ENCODE data around the gene EPG5. TPM values are rescaled to one million over a fixed set of nuclear protein-coding genes. Genes with fewer than 3 reads are reported as not detected.
"Not testable (repeated sequence)": the region's sequence is repeated elsewhere in the genome, so short reads cannot be mapped to it uniquely, and the experiment has no call there.

Gene EPG5
- total RNA-seq, 1 donor from 2014 or later = 29.0 TPM

GRCh38 chr18:45830917-45831316 lies 136.2 kb downstream of the EPG5 start:
- H3K27ac Mint-ChIP-seq (ENCODE audit: unreplicated experiment) = no peak overlapping the region
- Histone ChIP-seq H3K27ac (ENCODE audit: low read depth, low read length) (no peak overlapping the region), H3K4me3 (ENCODE audit: insufficient read depth, low read depth, low read length) (no peak overlapping the region), H3K36me3 (ENCODE audit: insufficient read depth, low read length) (no peaks in the 10 kb centered on the region), H3K79me2 (ENCODE audit: insufficient read depth, low read length) (no peaks in the 10 kb centered on the region), H3K9me3 (ENCODE audit: insufficient read depth, low read depth, low read length) (no peaks in the 10 kb centered on the region), H2AFZ (ENCODE audit: low read depth, low read length) (no peak overlapping the region), H3K4me2 (ENCODE audit: low read length) (no peak overlapping the region), H3K4me1 (ENCODE audit: insufficient read depth, low read length) (peaks cover 27% of the 10 kb centered on the region), H3K9ac (ENCODE audit: low read length) (no peak overlapping the region), H4K20me1 (ENCODE audit: insufficient read depth, low read length) (no peaks in the 10 kb centered on the region), H3K27me3 (ENCODE audit: insufficient read depth, low read length) (no peaks in the 10 kb centered on the region)
- no peak for FAIRE-seq
- TF ChIP-seq EZH2 (IDR thresholded peaks at IDR 0.05; ENCODE audit: insufficient read depth, low read length) = no peak
- no peak for DNase-seq (ENCODE audit: low read depth)
- peaks cover 14% of the 10 kb centered on the region for H3K4me1 Mint-ChIP-seq (ENCODE audit: low read depth, unreplicated experiment)
- H3K36me3 Mint-ChIP-seq (ENCODE audit: low read depth, unreplicated experiment) = no peaks in the 10 kb centered on the region
- no peaks in the 10 kb centered on the region for H3K9me3 Mint-ChIP-seq (ENCODE audit: unreplicated experiment)
- H3K27me3 Mint-ChIP-seq (ENCODE audit: low read depth, unreplicated experiment) = peaks cover 25% of the 10 kb centered on the region
- H3K4me3 Mint-ChIP-seq (ENCODE audit: unreplicated experiment) = no peak overlapping the region

- no peak overlapping the region for H2AFZ ChIP-seq (ENCODE audit: low read depth, low read length)
- no peak overlapping the region for H3K27ac ChIP-seq (ENCODE audit: low read depth, low read length)
- Mint-ChIP-seq H3K4me1 (ENCODE audit: low read depth, unreplicated experiment) (peaks cover 14% of the 10 kb centered on the region), H3K27me3 (ENCODE audit: low read depth, unreplicated experiment) (peaks cover 16% of the 10 kb centered on the region), H3K27ac (ENCODE audit: unreplicated experiment) (no peak overlapping the region), H3K36me3 (ENCODE audit: low read depth, unreplicated experiment) (no peaks in the 10 kb centered on the region), H3K9me3 (ENCODE audit: unreplicated experiment) (no peaks in the 10 kb centered on the region), H3K4me3 (ENCODE audit: unreplicated experiment) (no peak overlapping the region)
- no peak for DNase-seq (ENCODE audit: low read depth)
- no peak overlapping the region for H3K4me3 ChIP-seq (ENCODE audit: insufficient read depth, low read depth, low read length)
- no peak for FAIRE-seq
- no peak overlapping the region for H3K4me2 ChIP-seq (ENCODE audit: low read length)
- H3K9ac ChIP-seq (ENCODE audit: low read length) = no peak overlapping the region
- no peaks in the 10 kb centered on the region for H3K79me2 ChIP-seq (ENCODE audit: insufficient read depth, low read length)
- TF ChIP-seq EZH2 (IDR thresholded peaks at IDR 0.05; ENCODE audit: insufficient read depth, low read length) = no peak
- TF ChIP-seq CTCF (IDR thresholded peaks at IDR 0.05; ENCODE audit: insufficient read depth, low read depth, low read length) = no peak
- no peaks in the 10 kb centered on the region for H3K9me3 ChIP-seq (ENCODE audit: insufficient read depth, low read depth, low read length)
- peaks cover 34% of the 10 kb centered on the region for H3K4me1 ChIP-seq (ENCODE audit: insufficient read depth, low read length)
- no peaks in the 10 kb centered on the region for H3K27me3 ChIP-seq (ENCODE audit: insufficient read depth, low read length)
- no peaks in the 10 kb centered on the region for H4K20me1 ChIP-seq (ENCODE audit: insufficient read depth, low read length)
- H3K36me3 ChIP-seq (ENCODE audit: insufficient read depth, low read length) = no peaks in the 10 kb centered on the region
These were observed 137.3 kb downstream of the EPG5 start for GRCh38 chr18:45829855-45830254.

GRCh38 chr18:45828917-45829811 lies 138.0 kb downstream of the EPG5 start:
- no peaks in the 10 kb centered on the region for H3K9me3 Mint-ChIP-seq (ENCODE audit: unreplicated experiment)
- no peaks in the 10 kb centered on the region for H3K36me3 Mint-ChIP-seq (ENCODE audit: low read depth, unreplicated experiment)
- H3K4me3 Mint-ChIP-seq (ENCODE audit: unreplicated experiment) = no peak overlapping the region
- no peak overlapping the region for H3K4me3 ChIP-seq (ENCODE audit: insufficient read depth, low read depth, low read length)
- peaks cover 11% of the 10 kb centered on the region for H3K27me3 Mint-ChIP-seq (ENCODE audit: low read depth, unreplicated experiment)
- DNase-seq (ENCODE audit: low read depth) (no peak), FAIRE-seq (no peak)
- H3K4me2 ChIP-seq (ENCODE audit: low read length) = no peak overlapping the region
- no peak overlapping the region for H3K27ac Mint-ChIP-seq (ENCODE audit: unreplicated experiment)
- no peaks in the 10 kb centered on the region for H3K27me3 ChIP-seq (ENCODE audit: insufficient read depth, low read length)
- no peak overlapping the region for H2AFZ ChIP-seq (ENCODE audit: low read depth, low read length)
- no peak overlapping the region for H3K27ac ChIP-seq (ENCODE audit: low read depth, low read length)
- H3K4me1 Mint-ChIP-seq (ENCODE audit: low read depth, unreplicated experiment) = peaks cover 16% of the 10 kb centered on the region
- H3K36me3 ChIP-seq (ENCODE audit: insufficient read depth, low read length) = no peaks in the 10 kb centered on the region
- no peaks in the 10 kb centered on the region for H3K79me2 ChIP-seq (ENCODE audit: insufficient read depth, low read length)
- H4K20me1 ChIP-seq (ENCODE audit: insufficient read depth, low read length) = no peaks in the 10 kb centered on the region
- H3K4me1 ChIP-seq (ENCODE audit: insufficient read depth, low read length) = peaks cover 34% of the 10 kb centered on the region
- TF ChIP-seq CTCF (IDR thresholded peaks at IDR 0.05; ENCODE audit: insufficient read depth, low read depth, low read length) (no peak), EZH2 (IDR thresholded peaks at IDR 0.05; ENCODE audit: insufficient read depth, low read length) (no peak)
- no peaks in the 10 kb centered on the region for H3K9me3 ChIP-seq (ENCODE audit: insufficient read depth, low read depth, low read length)
- no peak overlapping the region for H3K9ac ChIP-seq (ENCODE audit: low read length)

- not testable (repeated sequence) for H4K20me1 ChIP-seq (ENCODE audit: insufficient read depth, low read length); H3K4me3 Mint-ChIP-seq (ENCODE audit: unreplicated experiment); FAIRE-seq; H3K79me2 ChIP-seq (ENCODE audit: insufficient read depth, low read length); H3K4me2 ChIP-seq (ENCODE audit: low read length); H3K36me3 Mint-ChIP-seq (ENCODE audit: low read depth, unreplicated experiment); H3K9ac ChIP-seq (ENCODE audit: low read length); H3K27me3 Mint-ChIP-seq (ENCODE audit: low read depth, unreplicated experiment); H3K9me3 ChIP-seq (ENCODE audit: insufficient read depth, low read depth, low read length); H3K9me3 Mint-ChIP-seq (ENCODE audit: unreplicated experiment); H3K36me3 ChIP-seq (ENCODE audit: insufficient read depth, low read length); DNase-seq (ENCODE audit: low read depth); H3K4me3 ChIP-seq (ENCODE audit: insufficient read depth, low read depth, low read length); H3K27me3 ChIP-seq (ENCODE audit: insufficient read depth, low read length); H3K27ac Mint-ChIP-seq (ENCODE audit: unreplicated experiment); H2AFZ ChIP-seq (ENCODE audit: low read depth, low read length)
- H3K4me1 Mint-ChIP-seq (ENCODE audit: low read depth, unreplicated experiment) = peaks cover 16% of the 10 kb centered on the region
- peak overlapping the region; percentile 1 for H3K27ac ChIP-seq (ENCODE audit: low read depth, low read length)
- H3K4me1 ChIP-seq (ENCODE audit: insufficient read depth, low read length) = peaks cover 34% of the 10 kb centered on the region
These were observed 140.4 kb downstream of the EPG5 start for GRCh38 chr18:45826716-45827115.
